ENCODE results near the gene NIM1K.
"Not testable (repeated sequence)": the region's sequence is repeated elsewhere in the genome, so short reads cannot be mapped to it uniquely, and the experiment has no call there.

The NIM1K gene

DNA sequence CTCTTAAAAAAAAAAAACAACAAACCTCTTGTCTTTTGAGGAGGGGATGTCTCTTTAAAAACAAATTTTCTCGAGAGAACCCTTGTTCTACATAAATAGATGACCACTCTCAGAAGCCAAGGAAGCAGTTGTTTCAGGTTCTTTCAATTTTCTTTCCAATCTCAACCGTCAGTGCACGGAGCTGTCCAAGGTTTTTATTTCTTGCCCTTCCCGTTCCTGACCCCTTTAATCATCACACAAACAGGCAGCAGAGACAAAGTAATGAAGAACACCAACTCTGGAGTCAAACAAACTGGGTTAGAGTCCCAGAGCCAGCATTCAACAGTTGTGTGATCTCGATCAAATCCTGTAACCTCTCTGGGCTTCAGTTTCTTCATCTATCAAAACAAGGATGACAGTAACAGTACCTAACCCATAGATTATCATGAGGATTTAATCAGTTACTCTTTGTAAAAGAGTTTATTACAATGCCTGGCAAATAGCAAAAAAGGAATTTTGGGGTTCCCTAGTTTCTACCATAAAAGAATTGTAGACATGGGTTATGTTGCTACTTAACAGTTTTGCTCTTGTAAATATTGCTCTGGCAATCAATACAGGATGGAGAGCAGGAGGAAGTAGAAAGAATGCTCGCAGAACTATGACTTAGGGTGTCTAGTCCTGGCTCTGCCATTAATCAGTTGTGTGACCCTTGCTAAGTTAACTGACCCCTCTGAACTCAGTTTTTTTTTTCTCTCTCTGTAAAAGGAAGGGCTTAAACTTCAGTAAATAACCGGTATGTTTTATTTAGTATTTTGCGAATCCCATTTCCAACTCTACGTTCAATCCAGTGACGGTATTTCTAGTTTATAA lies 1.0 kb upstream of the NIM1K start:
- DNase-seq, result no peak

DNA sequence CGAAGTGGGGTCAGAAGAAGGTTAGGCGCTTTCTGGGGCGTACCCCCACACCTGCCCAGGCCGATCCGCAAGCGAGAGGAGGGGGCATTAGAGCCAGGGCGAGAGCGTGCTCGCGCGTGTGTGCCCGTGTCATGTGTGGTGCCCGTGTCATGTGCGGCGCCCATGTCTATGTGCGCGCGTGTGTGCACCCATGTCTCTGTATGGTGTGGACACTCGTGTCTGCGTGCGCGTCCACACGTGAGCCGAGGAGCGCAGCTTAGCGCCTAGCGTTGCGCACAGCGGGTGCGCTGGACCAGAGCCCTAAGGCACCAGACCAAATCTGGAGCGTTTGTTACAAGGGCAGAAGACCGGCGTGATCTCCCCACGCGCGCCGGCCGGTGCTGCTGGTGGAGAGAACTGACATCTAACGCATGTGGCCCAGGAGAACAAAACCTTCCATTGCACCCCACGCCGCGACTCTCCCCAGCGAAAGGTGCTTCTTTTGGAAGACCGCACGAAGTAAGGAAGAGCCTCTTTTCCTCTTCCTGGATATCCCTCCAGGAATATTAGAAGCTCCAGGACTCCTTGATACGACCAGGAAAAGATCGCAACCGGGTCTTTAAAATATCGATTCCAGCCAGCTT lies 644 bp downstream of the NIM1K start:
- peak; percentile 4 for DNase-seq

DNA sequence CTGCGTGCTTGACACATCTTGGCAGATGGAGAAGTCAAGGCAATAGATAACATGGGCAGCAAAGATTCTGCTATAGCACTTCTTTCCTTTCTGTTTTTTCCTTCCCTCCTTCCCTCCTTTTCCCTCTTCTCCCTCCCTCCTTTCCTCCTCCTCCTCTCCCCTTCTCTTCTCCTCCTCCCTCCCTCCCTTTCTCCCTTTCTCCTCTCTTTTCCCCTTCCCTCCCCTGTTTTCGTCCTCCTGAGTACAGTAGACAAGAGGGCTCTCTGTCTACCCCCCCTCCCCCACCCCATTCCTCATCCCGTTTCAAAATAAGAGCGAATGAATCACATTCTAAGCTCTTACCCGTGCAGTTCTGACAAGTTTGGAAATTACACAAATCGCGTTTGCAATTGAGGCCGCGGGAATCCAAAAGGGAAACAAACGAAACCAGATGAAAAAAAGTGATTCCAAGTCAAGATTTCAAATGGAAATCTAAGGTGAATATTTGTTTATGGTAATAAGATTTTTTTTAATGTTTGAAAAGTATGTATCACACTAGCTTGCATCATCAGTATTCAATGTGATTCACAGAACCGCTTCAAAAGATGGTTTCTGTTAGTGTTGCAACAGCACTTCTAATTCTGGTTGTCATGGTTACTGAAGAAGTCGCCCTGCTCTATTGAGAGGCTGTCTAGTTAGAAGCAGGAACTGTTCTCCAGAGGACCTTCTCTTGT lies 1.3 kb downstream of the NIM1K start:
- DNase-seq, result peak; percentile 8

DNA sequence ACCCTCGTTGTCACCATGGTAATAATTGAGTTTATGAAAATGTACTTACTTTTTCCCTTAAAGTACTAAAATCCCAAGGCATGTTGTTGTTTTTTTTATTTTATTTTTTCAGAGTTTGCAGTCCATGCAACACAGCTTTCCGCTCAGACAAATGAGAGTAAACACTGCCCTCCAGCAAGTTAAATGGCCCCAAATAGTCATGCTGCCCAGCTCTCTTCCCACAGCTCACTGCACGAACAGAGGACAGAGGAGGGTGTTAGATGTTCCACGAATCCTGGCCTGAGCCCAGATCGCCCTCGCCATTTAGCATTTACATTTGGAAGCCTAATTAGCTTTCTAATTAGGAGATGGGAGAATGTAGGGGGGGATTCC lies 1.9 kb downstream of the NIM1K start:
- DNase-seq, result no peak

DNA sequence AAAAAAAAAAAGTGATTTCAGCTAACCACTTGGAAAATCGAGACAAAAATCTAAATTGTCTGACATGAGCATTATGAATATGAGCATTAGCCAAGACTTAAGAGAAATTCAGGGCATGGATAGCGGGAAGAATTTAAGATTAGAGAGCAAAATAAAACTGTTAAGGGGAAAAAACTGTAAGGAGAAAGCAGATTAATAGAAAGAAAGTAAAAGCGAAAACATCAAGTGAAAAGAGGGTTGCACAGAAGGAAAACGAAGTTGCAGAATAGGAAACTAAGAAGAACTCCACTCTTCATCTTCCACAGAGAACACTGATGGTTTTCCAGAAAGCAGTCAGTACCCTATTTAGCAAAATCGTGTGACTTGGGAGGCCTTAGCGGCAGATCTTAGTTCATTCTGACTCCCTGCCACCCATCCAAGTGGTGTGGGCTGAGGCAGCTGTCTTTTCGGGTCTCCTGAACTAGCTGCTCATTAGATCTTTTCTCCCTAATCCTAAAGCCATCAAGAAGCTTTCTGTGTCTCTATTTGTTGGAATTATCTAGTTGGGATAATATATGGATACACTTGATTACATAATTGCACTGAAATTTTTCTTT lies 3.7 kb downstream of the NIM1K start:
- DNase-seq, result no peak

GRCh38 chr5:43197535-43197934 lies 5.5 kb downstream of the NIM1K start:
- DNase-seq, result no peak

DNA sequence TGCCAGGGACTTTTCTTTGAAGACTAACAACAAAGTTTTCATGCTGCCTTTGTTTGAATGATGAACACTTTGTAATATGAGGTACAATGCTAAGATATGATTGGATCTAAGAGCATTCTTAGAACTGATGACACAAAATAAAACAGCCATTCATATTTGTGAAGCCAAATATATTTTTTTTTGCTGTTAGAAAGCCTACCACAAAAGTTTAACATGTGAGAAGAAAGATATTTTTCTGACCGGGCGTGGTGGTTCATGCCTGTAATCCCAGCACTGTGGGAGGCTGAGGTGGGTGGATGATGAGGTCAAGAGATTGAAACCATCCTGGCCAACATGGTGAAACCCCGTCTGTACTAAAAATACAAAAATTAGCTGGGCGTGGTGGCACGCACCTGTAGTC lies 9.4 kb downstream of the NIM1K start:
- DNase-seq, result not testable (repeated sequence)

- no peak for DNase-seq
Measured at GRCh38 chr5:43202380-43202779, 10.4 kb downstream of the NIM1K start.

DNA sequence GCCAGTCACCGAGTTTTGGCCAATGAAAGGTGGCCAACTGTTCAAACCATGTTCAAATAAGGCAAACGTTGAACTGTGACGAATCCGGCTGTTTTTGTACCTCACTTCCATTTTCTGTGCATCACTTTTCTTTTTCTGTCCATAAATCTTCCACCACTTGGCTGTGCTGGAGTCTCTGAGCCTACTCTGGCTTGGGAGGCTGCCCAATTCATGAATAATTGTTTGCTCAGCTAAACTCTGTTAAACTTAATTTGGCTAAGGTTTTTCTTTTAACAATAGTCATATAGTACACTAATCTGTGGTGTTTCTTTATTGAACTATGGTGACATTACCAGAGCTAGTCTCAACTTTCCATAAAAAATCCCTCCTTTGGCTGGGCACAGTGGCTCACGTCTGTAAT lies 11.3 kb downstream of the NIM1K start:
- DNase-seq, result no peak

GRCh38 chr5:43204958-43205357 lies 12.9 kb downstream of the NIM1K start:
- no peak for DNase-seq

- DNase-seq, result no peak
Measured at GRCh38 chr5:43207601-43208000, 15.6 kb downstream of the NIM1K start.

DNA sequence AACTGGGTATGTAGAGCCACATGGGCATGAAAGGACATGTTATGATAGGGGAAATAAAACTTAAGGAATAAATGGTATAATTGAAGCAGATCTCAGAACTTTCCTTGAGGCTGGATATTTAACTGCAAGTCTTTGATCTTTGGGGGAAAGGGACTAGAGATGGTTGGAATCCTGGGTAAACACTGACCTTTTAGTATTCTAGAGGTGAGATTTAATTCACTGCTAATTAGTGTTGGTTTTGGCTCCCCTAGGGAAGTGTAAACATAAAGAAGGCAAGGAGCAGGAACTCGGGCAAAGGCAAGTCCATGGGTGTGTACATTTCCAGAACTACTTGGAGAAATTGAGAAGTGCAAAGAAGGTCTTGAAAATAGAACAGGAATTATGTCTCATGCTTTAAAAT lies 16.6 kb downstream of the NIM1K start:
- no peak for DNase-seq

- DNase-seq, result no peak
Measured at GRCh38 chr5:43209060-43209459, 17.0 kb downstream of the NIM1K start.

GRCh38 chr5:43209833-43210232 lies 17.8 kb downstream of the NIM1K start:
- no peak for DNase-seq

- no peak for DNase-seq
Measured at GRCh38 chr5:43210570-43210969, 18.5 kb downstream of the NIM1K start.

GRCh38 chr5:43213951-43214350 lies 21.9 kb downstream of the NIM1K start:
- DNase-seq, result no peak

DNA sequence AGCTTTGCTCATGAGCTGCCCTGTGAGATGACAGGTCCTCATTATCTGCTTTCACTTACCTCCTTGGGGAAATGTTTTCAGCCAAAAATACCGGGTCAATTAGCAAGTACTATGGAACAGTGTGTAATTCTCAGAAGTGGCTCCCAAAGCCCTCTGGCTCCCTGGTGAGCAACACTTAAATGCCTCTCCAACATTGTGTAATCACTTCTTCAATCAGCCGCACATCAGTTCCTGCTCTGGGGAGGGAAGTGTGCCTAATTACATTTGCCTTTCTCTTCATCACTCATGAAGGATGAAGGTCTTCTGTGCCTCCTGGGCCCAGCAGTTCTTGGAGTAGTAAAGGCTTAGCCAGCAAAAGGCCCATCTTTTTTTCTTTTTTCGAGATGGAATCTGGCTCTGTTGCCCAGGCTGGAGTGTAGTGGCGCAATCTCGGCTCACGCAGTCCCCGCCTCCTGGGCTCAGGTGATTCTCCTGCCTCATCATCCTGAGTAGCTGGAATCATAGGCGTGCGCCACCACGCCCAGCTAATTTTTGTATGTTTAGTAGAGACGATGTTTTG lies 23.1 kb downstream of the NIM1K start:
- DNase-seq, result no peak

- no peak for DNase-seq
Measured at GRCh38 chr5:43216941-43217340, 24.9 kb downstream of the NIM1K start.

DNA sequence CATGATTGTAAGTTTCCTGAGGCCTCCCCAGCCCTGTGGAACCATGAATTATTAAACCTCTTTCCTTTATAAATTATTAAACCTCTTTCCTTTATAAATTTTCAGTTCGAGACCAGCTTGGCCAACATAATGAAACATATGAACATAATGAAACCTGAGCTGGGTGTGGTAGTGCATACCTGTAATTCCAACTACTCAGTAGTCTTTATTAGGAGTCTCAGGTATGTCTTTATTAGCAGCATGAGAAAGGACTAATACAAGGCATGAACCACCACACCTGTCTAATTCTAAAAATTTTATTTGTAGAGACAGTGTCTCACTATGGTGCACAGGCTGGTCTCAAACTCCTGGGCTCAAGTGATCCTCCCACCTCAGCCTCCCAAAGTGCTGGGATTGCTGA lies 27.1 kb downstream of the NIM1K start:
- no peak for DNase-seq

DNA sequence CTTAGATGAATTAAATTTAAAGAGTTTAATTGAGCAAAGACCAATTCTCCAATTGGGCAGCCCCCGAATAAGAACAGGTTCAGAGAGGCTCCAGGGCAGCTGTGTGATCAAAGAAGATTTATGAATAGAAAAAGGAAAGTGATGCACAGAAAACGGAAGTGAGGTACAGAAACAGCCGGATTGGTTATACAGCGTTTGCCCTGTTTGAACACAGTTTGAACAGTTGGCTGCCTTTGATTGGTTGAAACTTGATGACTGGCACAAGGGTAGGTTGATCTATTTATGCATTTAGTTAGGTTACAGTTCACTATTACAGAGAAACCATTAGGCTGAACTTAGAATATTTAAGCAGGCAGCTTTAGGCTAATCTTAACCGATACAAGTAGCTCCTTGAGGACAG lies 29.5 kb downstream of the NIM1K start:
- no peak for DNase-seq

GRCh38 chr5:43225649-43226245 lies 33.7 kb downstream of the NIM1K start:
- DNase-seq, result no peak

- no peak for DNase-seq
Measured at GRCh38 chr5:43227655-43228054, 35.6 kb downstream of the NIM1K start.

- no peak for DNase-seq
Measured at GRCh38 chr5:43230707-43231106, 38.7 kb downstream of the NIM1K start.
